Uterus (tissue), 4 donors: ENCODE measurements around the gene CHMP4B. TPM values are rescaled to one million over a fixed set of nuclear protein-coding genes. Genes with fewer than 3 reads are reported as not detected.

ENCODE experiments used
- DNase-seq, 2 donors: peaks; one replicate each; pipeline ENCODE4 v3.0.0-alpha.2; 2019 to 2020
- H3K27ac ChIP-seq, 2 donors: fragments of 200-600 bp; sonication (generic); 1 replicate in 1 of 2; 2 replicates in 1 of 2; pipeline ENCODE4 v1.5.1; 2016 to 2018
- H3K27me3 ChIP-seq, 2 donors: fragments of 200-600 bp; sonication (generic); one replicate each; pipeline ENCODE4 v1.5.1; 2018 to 2019; ENCODE audit warnings: control low read depth in 1 of 2
- H3K36me3 ChIP-seq, 2 donors: fragments of 200-600 bp; sonication (generic); one replicate each; pipeline ENCODE4 v1.5.1; 2019; ENCODE audit warnings: control low read depth in 1 of 2
- H3K4me1 ChIP-seq, 2 donors: fragments of 200-600 bp; sonication (generic); one replicate each; pipeline ENCODE4 v1.5.1; 2018 to 2019; ENCODE audit warnings: control low read depth in 1 of 2
- H3K4me3 ChIP-seq, 2 donors: fragments of 200-600 bp; sonication (generic); 1 replicate in 1 of 2; 2 replicates in 1 of 2; pipeline ENCODE4 v1.5.1; 2018 to 2019; ENCODE audit warnings: mild to moderate bottlenecking in 1 of 2
- H3K9me3 ChIP-seq, 2 donors: fragments of 200-600 bp; sonication (generic); one replicate each; pipeline ENCODE4 v1.5.1; 2019; ENCODE audit warnings: control low read depth in 1 of 2
- POLR2A ChIP-seq, 2 donors: fragments of 450-650 bp; IDR thresholded peaks; one replicate each; pipeline ENCODE4 v1.6.1; 2016; ENCODE audit warnings: antibody characterized with exemption in 2 of 2, mild to moderate bottlenecking in 1 of 2, moderate library complexity in 1 of 2
- intact Hi-C: fragments of 100-400 bp; cut with DNase I; formaldehyde crosslinking; loops from one replicate; pipeline ENCODE4 v1.15.1; 2023; ENCODE audit warnings: low total_unique reads
- total RNA-seq, 4 donors: library from RNA; depleted of rRNA in 3 of 4; stranded (reverse); fragments of >200 nt in 3 of 4; gene quantifications; one replicate each; pipeline versions ENCODE4 v1.1.0 to v1.2.4, GENCODE V29; 2014 to 2023
- TF ChIP-seq, protein P1 (sequence below), 4 experiments: fragments of 200-600 bp in 2 of 4; fragments of 450-650 bp in 2 of 4; sonication (generic) in 2 of 4; IDR thresholded peaks; one replicate each; pipeline ENCODE4 v1.5.1; 2016 to 2019; ENCODE audit warnings: antibody characterized with exemption in 4 of 4, mild to moderate bottlenecking in 2 of 4, moderate library complexity in 1 of 4
- donor health status: DM: yes; HTN: yes; CAD: no.

CHMP4B gene
- total RNA-seq, 4 donors from 2014 or later, result 48.0 to 73.8 (median 57.9) TPM

- Histone ChIP-seq H3K4me1 (no peaks in the 10 kb centered on the region), H3K27ac (no peak overlapping the region), H3K27me3 (no peaks in the 10 kb centered on the region), H3K4me3 (no peak overlapping the region), H3K36me3 (no peaks in the 10 kb centered on the region), H3K9me3 (peaks cover 0 to 7% of the 10 kb centered on the region in 2 donors)
- no peak for DNase-seq
- TF ChIP-seq POLR2A (IDR thresholded peaks at IDR 0.05), result no peak
- TF ChIP-seq, protein P1, sequence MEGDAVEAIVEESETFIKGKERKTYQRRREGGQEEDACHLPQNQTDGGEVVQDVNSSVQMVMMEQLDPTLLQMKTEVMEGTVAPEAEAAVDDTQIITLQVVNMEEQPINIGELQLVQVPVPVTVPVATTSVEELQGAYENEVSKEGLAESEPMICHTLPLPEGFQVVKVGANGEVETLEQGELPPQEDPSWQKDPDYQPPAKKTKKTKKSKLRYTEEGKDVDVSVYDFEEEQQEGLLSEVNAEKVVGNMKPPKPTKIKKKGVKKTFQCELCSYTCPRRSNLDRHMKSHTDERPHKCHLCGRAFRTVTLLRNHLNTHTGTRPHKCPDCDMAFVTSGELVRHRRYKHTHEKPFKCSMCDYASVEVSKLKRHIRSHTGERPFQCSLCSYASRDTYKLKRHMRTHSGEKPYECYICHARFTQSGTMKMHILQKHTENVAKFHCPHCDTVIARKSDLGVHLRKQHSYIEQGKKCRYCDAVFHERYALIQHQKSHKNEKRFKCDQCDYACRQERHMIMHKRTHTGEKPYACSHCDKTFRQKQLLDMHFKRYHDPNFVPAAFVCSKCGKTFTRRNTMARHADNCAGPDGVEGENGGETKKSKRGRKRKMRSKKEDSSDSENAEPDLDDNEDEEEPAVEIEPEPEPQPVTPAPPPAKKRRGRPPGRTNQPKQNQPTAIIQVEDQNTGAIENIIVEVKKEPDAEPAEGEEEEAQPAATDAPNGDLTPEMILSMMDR (IDR thresholded peaks at IDR 0.05), result no peak
- intact Hi-C loops, result no loop called here
These were observed 70.8 kb downstream of the CHMP4B start for GRCh38 chr20:33881989-33882388.

- Histone ChIP-seq H3K27ac (no peak overlapping the region), H3K9me3 (peaks cover 0 to 7% of the 10 kb centered on the region in 2 donors), H3K27me3 (no peaks in the 10 kb centered on the region), H3K4me1 (no peaks in the 10 kb centered on the region), H3K36me3 (no peaks in the 10 kb centered on the region), H3K4me3 (no peak overlapping the region)
- intact Hi-C loops, result no loop called here
- no peak for TF ChIP-seq POLR2A (IDR thresholded peaks at IDR 0.05)
- TF ChIP-seq, protein P1 (IDR thresholded peaks at IDR 0.05), result no peak
- DNase-seq, result no peak
These were observed 71.3 kb downstream of the CHMP4B start for GRCh38 chr20:33882481-33882880.

DNA sequence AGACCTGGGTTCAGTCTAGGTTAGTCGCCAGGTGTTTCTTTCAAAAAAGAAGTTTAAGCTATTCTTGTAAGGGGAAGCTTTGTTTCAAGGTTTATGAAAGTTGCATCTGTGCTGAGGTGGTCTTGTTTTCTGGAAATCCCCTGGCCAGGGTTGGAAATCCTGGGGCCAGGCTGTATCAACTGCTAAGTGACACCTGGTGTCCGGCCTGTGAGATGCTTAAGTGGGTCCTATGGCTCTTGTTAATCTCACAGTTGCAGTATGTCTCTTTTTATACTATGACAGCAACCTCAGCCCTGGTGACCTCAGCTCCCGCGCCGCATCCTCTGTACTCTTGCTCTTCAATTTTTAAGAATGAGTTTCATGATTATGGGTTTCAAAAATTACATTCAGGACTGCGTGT lies 72.0 kb downstream of the CHMP4B start:
- Histone ChIP-seq H3K27me3 (no peaks in the 10 kb centered on the region), H3K36me3 (no peaks in the 10 kb centered on the region), H3K27ac (no peak overlapping the region), H3K4me3 (no peak overlapping the region), H3K4me1 (no peaks in the 10 kb centered on the region), H3K9me3 (peaks cover 0 to 7% of the 10 kb centered on the region in 2 donors)
- no peak for DNase-seq
- no peak for TF ChIP-seq POLR2A (IDR thresholded peaks at IDR 0.05)
- TF ChIP-seq, protein P1 (IDR thresholded peaks at IDR 0.05), result no peak
- intact Hi-C loops, result no loop called here

DNA sequence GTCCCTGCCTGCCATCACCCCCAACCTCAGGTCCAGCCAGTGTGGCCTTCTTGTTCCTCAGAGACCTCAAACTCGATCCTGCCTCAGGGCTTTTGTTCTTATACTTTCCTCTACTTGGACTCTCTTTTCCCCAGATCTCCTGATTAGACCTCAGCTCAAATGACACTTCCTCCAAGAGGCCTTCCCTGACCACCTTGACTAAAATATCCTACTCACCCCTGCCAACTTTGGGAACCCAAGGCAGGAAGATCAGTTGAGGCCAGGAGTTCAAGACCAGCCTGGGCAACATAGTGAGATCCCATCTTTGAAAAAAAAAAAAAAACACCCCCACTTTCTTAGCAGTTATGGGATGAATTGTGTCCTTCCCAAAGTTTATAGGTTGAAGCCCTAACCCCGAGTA lies 73.5 kb downstream of the CHMP4B start:
- Histone ChIP-seq H3K27ac (no peak overlapping the region), H3K4me1 (no peaks in the 10 kb centered on the region), H3K9me3 (peaks cover 0 to under 1% of the 10 kb centered on the region in 2 donors), H3K36me3 (no peaks in the 10 kb centered on the region), H3K4me3 (no peak overlapping the region), H3K27me3 (no peaks in the 10 kb centered on the region)
- intact Hi-C loops, result no loop called here
- no peak for TF ChIP-seq POLR2A (IDR thresholded peaks at IDR 0.05)
- TF ChIP-seq, protein P1 (IDR thresholded peaks at IDR 0.05), result no peak
- DNase-seq, result no peak

- no peak for TF ChIP-seq POLR2A (IDR thresholded peaks at IDR 0.05)
- TF ChIP-seq, protein P1 (IDR thresholded peaks at IDR 0.05), result no peak
- no peak overlapping the region for H3K4me3 ChIP-seq
- no peak overlapping the region for H3K27ac ChIP-seq
- H3K4me1 ChIP-seq, result no peaks in the 10 kb centered on the region
- H3K27me3 ChIP-seq, result no peaks in the 10 kb centered on the region
- H3K9me3 ChIP-seq, result no peaks in the 10 kb centered on the region
- intact Hi-C loops, result no loop called here
- H3K36me3 ChIP-seq, result no peaks in the 10 kb centered on the region
- DNase-seq, result no peak
These were observed 78.2 kb downstream of the CHMP4B start for GRCh38 chr20:33889312-33889711.
